Liver (tissue), 9 donors: ENCODE measurements around the gene SLC47A2. TPM values are rescaled to one million over a fixed set of nuclear protein-coding genes. Genes with fewer than 3 reads are reported as not detected.

ENCODE experiments used
- DNase-seq: peaks from one replicate; pipeline ENCODE4 v3.0.0-alpha.2; 2017; ENCODE audit warnings: low spot score
- H3K27ac ChIP-seq, 2 donors: one replicate each; pipeline ENCODE4 v1.7.0; 2013; ENCODE audit warnings: inconsistent platforms in 2 of 2, low read length in 2 of 2, control low read depth in 1 of 2, low read depth in 1 of 2, mild to moderate bottlenecking in 1 of 2
- H3K27me3 ChIP-seq, 4 donors: one replicate each; pipeline versions ENCODE4 v1.6.1 to v1.7.0; 2013; ENCODE audit warnings: low read length in 3 of 4, inconsistent platforms in 1 of 4, mild to moderate bottlenecking in 1 of 4, moderate library complexity in 1 of 4; ENCODE audit not compliant: control insufficient read depth in 4 of 4, insufficient read depth in 4 of 4
- H3K36me3 ChIP-seq, 4 donors: one replicate each; pipeline versions ENCODE4 v1.6.1 to v1.7.0; 2013; ENCODE audit warnings: low read length in 3 of 4, mild to moderate bottlenecking in 3 of 4, low read depth in 1 of 4, moderate library complexity in 1 of 4; ENCODE audit not compliant: control insufficient read depth in 4 of 4, insufficient read depth in 3 of 4
- H3K4me1 ChIP-seq, 4 donors: one replicate each; pipeline versions ENCODE4 v1.6.1 to v1.7.0; 2013; ENCODE audit warnings: low read length in 3 of 4, mild to moderate bottlenecking in 3 of 4, moderate library complexity in 1 of 4; ENCODE audit not compliant: control insufficient read depth in 4 of 4, insufficient read depth in 4 of 4
- H3K4me3 ChIP-seq, 3 donors: one replicate each; pipeline versions ENCODE4 v1.6.1 to v1.7.0; 2013; ENCODE audit warnings: low read length in 3 of 3, control low read depth in 1 of 3, low read depth in 1 of 3, mild to moderate bottlenecking in 1 of 3
- H3K9ac ChIP-seq, 2 donors: one replicate each; pipeline ENCODE4 v1.7.0; 2013; ENCODE audit warnings: low read length in 2 of 2, mild to moderate bottlenecking in 2 of 2, moderate library complexity in 2 of 2, control low read depth in 1 of 2, low read depth in 1 of 2
- H3K9me3 ChIP-seq, 4 donors: one replicate each; pipeline versions ENCODE4 v1.6.1 to v1.7.0; 2013; ENCODE audit warnings: low read length in 3 of 4; ENCODE audit not compliant: control insufficient read depth in 4 of 4
- ATF3 ChIP-seq: IDR thresholded peaks from 2 replicates; pipeline ENCODE4 v1.6.1; 2016; ENCODE audit warnings: antibody characterized with exemption
- CTCF ChIP-seq: fragments of 150-350 bp; IDR thresholded peaks from 2 replicates; pipeline ENCODE4 v1.5.1; 2017; ENCODE audit warnings: improper control_type of control experiment, low read depth, low read length; ENCODE audit not compliant: missing input control
- EGR1 ChIP-seq, 2 donors: IDR thresholded peaks; 2 replicates each; pipeline ENCODE4 v1.6.1; 2016 to 2018; ENCODE audit warnings: antibody characterized with exemption in 2 of 2, low read depth in 2 of 2
- FOXA1 ChIP-seq: IDR thresholded peaks from 2 replicates; pipeline ENCODE4 v1.6.1; 2016; ENCODE audit warnings: antibody characterized with exemption
- FOXA2 ChIP-seq: IDR thresholded peaks from 2 replicates; pipeline ENCODE4 v1.6.1; 2016; ENCODE audit warnings: antibody characterized with exemption
- GABPA ChIP-seq, 2 donors: IDR thresholded peaks in 1 of 2; conservative IDR thresholded peaks in 1 of 2; 2 replicates each; pipeline ENCODE4 v1.6.1; 2016; ENCODE audit warnings: antibody characterized with exemption in 2 of 2, mild to moderate bottlenecking in 1 of 2, moderate library complexity in 1 of 2
- HNF4A ChIP-seq, 2 donors: conservative IDR thresholded peaks; 2 replicates each; pipeline ENCODE4 v1.6.1; 2016; ENCODE audit warnings: antibody characterized with exemption in 2 of 2, mild to moderate bottlenecking in 2 of 2
- HNF4G ChIP-seq: IDR thresholded peaks from 2 replicates; pipeline ENCODE4 v1.6.1; 2016; ENCODE audit warnings: antibody characterized with exemption
- JUND ChIP-seq, 2 donors: IDR thresholded peaks; 2 replicates each; pipeline ENCODE4 v1.6.1; 2016; ENCODE audit warnings: antibody characterized with exemption in 2 of 2
- MAX ChIP-seq: IDR thresholded peaks from 2 replicates; pipeline ENCODE4 v1.6.1; 2016; ENCODE audit warnings: antibody characterized with exemption
- NR2F2 ChIP-seq: IDR thresholded peaks from 2 replicates; pipeline ENCODE4 v1.6.1; 2016; ENCODE audit warnings: antibody characterized with exemption
- RAD21 ChIP-seq, 2 donors: IDR thresholded peaks; 2 replicates each; pipeline ENCODE4 v1.6.1; 2016; ENCODE audit warnings: antibody characterized with exemption in 2 of 2, mild to moderate bottlenecking in 2 of 2
- REST ChIP-seq: IDR thresholded peaks from 2 replicates; pipeline ENCODE4 v1.6.1; 2016; ENCODE audit warnings: antibody characterized with exemption, mild to moderate bottlenecking
- RXRA ChIP-seq, 2 donors: IDR thresholded peaks; 2 replicates each; pipeline ENCODE4 v1.6.1; 2017 to 2018; ENCODE audit warnings: antibody characterized with exemption in 2 of 2, mild to moderate bottlenecking in 1 of 2
- SP1 ChIP-seq: IDR thresholded peaks from 2 replicates; pipeline ENCODE4 v1.6.1; 2018; ENCODE audit warnings: antibody characterized with exemption, mild to moderate bottlenecking
- TAF1 ChIP-seq: conservative IDR thresholded peaks from 2 replicates; pipeline ENCODE4 v1.6.1; 2016; ENCODE audit warnings: antibody characterized with exemption, mild to moderate bottlenecking
- YY1 ChIP-seq: IDR thresholded peaks from 2 replicates; pipeline ENCODE4 v1.6.1; 2016; ENCODE audit warnings: antibody characterized with exemption, mild to moderate bottlenecking
- ZBTB33 ChIP-seq: IDR thresholded peaks from 2 replicates; pipeline ENCODE4 v1.6.1; 2016; ENCODE audit warnings: antibody characterized with exemption
- WGBS: extraction: QIAGEN DNeasy Blood & Tissue Kit; methylation state at CpG from one replicate; pipeline ENCODE4 v1.1.7; 2013; 5-methylcytosine and 5-hydroxymethylcytosine counted together
- polyA plus RNA-seq, 2 donors: library from polyadenylated mRNA; stranded (reverse) in 1 of 2; unstranded in 1 of 2; fragments of 200-250 nt in 1 of 2; fragments of >200 nt in 1 of 2; fragmentation: Nextera tagmentation in 1 of 2; extraction: Ambion mirVana in 1 of 2; gene quantifications; one replicate each; pipeline versions ENCODE4 v1.2.1 to v1.2.3, GENCODE V29; 2013 to 2015
- total RNA-seq, 2 donors: library from RNA; depleted of rRNA; stranded (reverse); fragments of >200 nt; gene quantifications; one replicate each; pipeline ENCODE4 v1.2.3, GENCODE V29; 2014
- donor health status: healthy.
- donor health status: healthy.
- donor health status: healthy.
- donor health status: healthy.
- donor health status: healthy.

The SLC47A2 gene
- total and polyA plus RNA-seq, 4 donors, result 0.08 TPM; not detected in 3

GRCh38 chr17:19730843-19731242 is 14.5 kb upstream of the SLC47A2 start:
- H3K9me3 ChIP-seq, result no peaks in the 10 kb centered on the region
- H3K4me1 ChIP-seq, result peaks cover 5 to 11% (median 8%) of the 10 kb centered on the region in 4 donors
- WGBS, result 89% methylated on average over 4 of the region's 4 CpGs
- H3K9ac ChIP-seq, result no peak overlapping the region
- no peak overlapping the region for H3K4me3 ChIP-seq
- no peaks in the 10 kb centered on the region for H3K36me3 ChIP-seq
- TF ChIP-seq NR2F2 (no peak), JUND (IDR thresholded peaks at IDR 0.05) (no peak), HNF4A (conservative IDR thresholded peaks at IDR 0.05) (no peak), REST (no peak), YY1 (no peak), FOXA2 (no peak), RAD21 (IDR thresholded peaks at IDR 0.05) (no peak), SP1 (no peak), GABPA (IDR thresholded peaks at IDR 0.05 in 1 of 2, conservative IDR thresholded peaks at IDR 0.05 in 1 of 2) (no peak), RXRA (IDR thresholded peaks at IDR 0.05) (no peak), MAX (no peak), FOXA1 (no peak), CTCF (no peak), ZBTB33 (no peak), HNF4G (no peak), EGR1 (IDR thresholded peaks at IDR 0.05; ENCODE audit: low read depth in 2 of 2) (no peak), ATF3 (no peak), TAF1 (no peak)
- no peaks in the 10 kb centered on the region for H3K27me3 ChIP-seq
- DNase-seq, result no peak
- H3K27ac ChIP-seq, result no peak overlapping the region
